Keratinocyte (primary cell): ENCODE results near the gene BCAS1.

Source experiments
- EZH2 ChIP-seq: IDR thresholded peaks from one replicate; pipeline ENCODE4 v1.6.1; 2012; ENCODE audit warnings: inconsistent platforms, mild to moderate bottlenecking, low read length, moderate library complexity
- TF ChIP-seq, protein P1 (sequence below), 3 experiments: IDR thresholded peaks in 1 of 3; conservative IDR thresholded peaks in 1 of 3; optimal IDR thresholded peaks in 1 of 3; 2 replicates in 2 of 3; 3 replicates in 1 of 3; pipeline versions ENCODE3 to v1.5.1; 2011; ENCODE audit warnings: low read length in 3 of 3, mild to moderate bottlenecking in 3 of 3, moderate library complexity in 2 of 3, control low read depth in 1 of 3, inconsistent platforms in 1 of 3; ENCODE audit not compliant: insufficient read depth in 2 of 3; ENCODE audit errors: extremely low read depth in 1 of 3

DNA sequence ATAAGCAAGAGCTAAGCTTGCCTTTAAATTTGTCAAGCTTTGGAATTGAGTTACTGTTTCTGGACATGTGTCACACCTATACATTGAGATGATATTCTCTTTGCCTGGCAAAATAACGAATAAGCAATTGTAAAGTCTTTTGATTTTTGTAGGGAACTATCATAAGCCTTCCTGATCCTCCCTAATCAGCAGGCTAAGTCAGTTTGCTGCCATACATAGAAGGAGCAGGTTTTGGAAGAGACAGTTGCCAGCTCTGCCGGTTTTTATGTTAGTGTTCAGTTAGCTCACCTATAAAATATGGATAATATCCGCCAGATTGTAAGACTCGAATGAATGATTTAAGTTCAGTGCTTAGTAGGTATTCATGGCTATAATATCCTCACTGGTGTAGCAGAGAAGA is 34.4 kb upstream of the BCAS1 start:
- TF ChIP-seq, protein P1, sequence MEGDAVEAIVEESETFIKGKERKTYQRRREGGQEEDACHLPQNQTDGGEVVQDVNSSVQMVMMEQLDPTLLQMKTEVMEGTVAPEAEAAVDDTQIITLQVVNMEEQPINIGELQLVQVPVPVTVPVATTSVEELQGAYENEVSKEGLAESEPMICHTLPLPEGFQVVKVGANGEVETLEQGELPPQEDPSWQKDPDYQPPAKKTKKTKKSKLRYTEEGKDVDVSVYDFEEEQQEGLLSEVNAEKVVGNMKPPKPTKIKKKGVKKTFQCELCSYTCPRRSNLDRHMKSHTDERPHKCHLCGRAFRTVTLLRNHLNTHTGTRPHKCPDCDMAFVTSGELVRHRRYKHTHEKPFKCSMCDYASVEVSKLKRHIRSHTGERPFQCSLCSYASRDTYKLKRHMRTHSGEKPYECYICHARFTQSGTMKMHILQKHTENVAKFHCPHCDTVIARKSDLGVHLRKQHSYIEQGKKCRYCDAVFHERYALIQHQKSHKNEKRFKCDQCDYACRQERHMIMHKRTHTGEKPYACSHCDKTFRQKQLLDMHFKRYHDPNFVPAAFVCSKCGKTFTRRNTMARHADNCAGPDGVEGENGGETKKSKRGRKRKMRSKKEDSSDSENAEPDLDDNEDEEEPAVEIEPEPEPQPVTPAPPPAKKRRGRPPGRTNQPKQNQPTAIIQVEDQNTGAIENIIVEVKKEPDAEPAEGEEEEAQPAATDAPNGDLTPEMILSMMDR (optimal IDR thresholded peaks at IDR 0.05 in 1 of 3, IDR thresholded peaks at IDR 0.05 in 1 of 3, conservative IDR thresholded peaks at IDR 0.05 in 1 of 3; ENCODE audit: extremely low read depth in 1 of 3, insufficient read depth in 2 of 3, low read length in 3 of 3): no peak
- TF ChIP-seq EZH2: no peak
